ENCODE data around the gene NT5C. TPM values are rescaled to one million over a fixed set of nuclear protein-coding genes. Genes with fewer than 3 reads are reported as not detected.

Gene NT5C
- total and polyA plus RNA-seq, 4 donors, result 13.6 to 27.2 (median 24.5) TPM

DNA sequence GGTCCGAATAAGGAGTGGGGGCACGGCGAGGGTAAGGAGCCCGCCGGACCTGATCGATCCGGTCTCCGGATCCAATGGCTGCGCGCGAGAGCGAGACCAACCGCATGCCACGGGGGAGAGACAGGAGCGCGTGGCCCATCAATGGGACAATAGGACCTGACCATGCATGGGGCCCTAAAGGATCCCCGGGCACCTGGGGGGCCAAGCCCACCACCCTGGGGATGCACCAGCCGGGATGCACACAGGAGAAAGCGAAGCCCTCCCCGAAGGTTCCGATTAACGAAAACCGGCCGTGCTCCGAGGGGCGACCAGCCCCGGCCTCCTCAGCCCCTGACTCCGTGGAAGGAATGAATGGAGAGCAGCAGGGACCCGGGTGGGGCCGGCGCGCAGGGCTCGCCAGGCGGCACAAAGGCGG lies 22.2 kb upstream of the NT5C start:
- Histone ChIP-seq H3K36me3 (ENCODE audit: control insufficient read depth in 4 of 4, insufficient read depth in 3 of 4, low read depth in 1 of 4, low read length in 3 of 4) (no peaks in the 10 kb centered on the region), H3K9me3 (ENCODE audit: control insufficient read depth in 4 of 4, low read length in 3 of 4) (no peaks in the 10 kb centered on the region), H3K4me3 (ENCODE audit: low read depth in 1 of 3, low read length in 3 of 3) (peak overlapping the region; percentile 82 to 84 (median 83)), H3K4me1 (ENCODE audit: control insufficient read depth in 4 of 4, insufficient read depth in 4 of 4, low read length in 3 of 4) (peaks cover 0 to 16% (median 7%) of the 10 kb centered on the region in 4 donors), H3K27me3 (ENCODE audit: control insufficient read depth in 4 of 4, insufficient read depth in 4 of 4, low read length in 3 of 4) (no peaks in the 10 kb centered on the region), H3K9ac (ENCODE audit: low read depth in 1 of 2, low read length in 2 of 2) (peak overlapping the region in 1 of 2 donors; percentile 57), H3K27ac (ENCODE audit: low read depth in 1 of 2, low read length in 2 of 2) (peak overlapping the region in 1 of 2 donors; percentile 53)
- TF ChIP-seq EGR1 (IDR thresholded peaks at IDR 0.05; ENCODE audit: low read depth in 2 of 2) (no peak), TAF1 (conservative IDR thresholded peaks at IDR 0.05) (no peak), MAX (IDR thresholded peaks at IDR 0.05) (no peak), RAD21 (IDR thresholded peaks at IDR 0.05) (no peak), YY1 (IDR thresholded peaks at IDR 0.05) (no peak)
- DNase-seq (ENCODE audit: low spot score), result peak; percentile 50
- WGBS, result under 1% methylated on average over 35 of the region's 35 CpGs

GRCh38 chr17:75152922-75153779 lies 21.6 kb upstream of the NT5C start:
- H3K36me3 ChIP-seq (ENCODE audit: control insufficient read depth in 4 of 4, insufficient read depth in 3 of 4, low read depth in 1 of 4, low read length in 3 of 4), result no peaks in the 10 kb centered on the region
- H3K4me3 ChIP-seq (ENCODE audit: low read depth in 1 of 3, low read length in 3 of 3), result peak overlapping the region; percentile 82 to 84 (median 83)
- H3K4me1 ChIP-seq (ENCODE audit: control insufficient read depth in 4 of 4, insufficient read depth in 4 of 4, low read length in 3 of 4), result peaks cover 0 to 16% (median 7%) of the 10 kb centered on the region in 4 donors
- H3K27me3 ChIP-seq (ENCODE audit: control insufficient read depth in 4 of 4, insufficient read depth in 4 of 4, low read length in 3 of 4), result no peaks in the 10 kb centered on the region
- TF ChIP-seq, protein P1, sequence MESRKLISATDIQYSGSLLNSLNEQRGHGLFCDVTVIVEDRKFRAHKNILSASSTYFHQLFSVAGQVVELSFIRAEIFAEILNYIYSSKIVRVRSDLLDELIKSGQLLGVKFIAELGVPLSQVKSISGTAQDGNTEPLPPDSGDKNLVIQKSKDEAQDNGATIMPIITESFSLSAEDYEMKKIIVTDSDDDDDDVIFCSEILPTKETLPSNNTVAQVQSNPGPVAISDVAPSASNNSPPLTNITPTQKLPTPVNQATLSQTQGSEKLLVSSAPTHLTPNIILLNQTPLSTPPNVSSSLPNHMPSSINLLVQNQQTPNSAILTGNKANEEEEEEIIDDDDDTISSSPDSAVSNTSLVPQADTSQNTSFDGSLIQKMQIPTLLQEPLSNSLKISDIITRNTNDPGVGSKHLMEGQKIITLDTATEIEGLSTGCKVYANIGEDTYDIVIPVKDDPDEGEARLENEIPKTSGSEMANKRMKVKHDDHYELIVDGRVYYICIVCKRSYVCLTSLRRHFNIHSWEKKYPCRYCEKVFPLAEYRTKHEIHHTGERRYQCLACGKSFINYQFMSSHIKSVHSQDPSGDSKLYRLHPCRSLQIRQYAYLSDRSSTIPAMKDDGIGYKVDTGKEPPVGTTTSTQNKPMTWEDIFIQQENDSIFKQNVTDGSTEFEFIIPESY (IDR thresholded peaks at IDR 0.05), result no peak
- TF ChIP-seq YY1 (IDR thresholded peaks at IDR 0.05) (no peak), EGR1 (IDR thresholded peaks at IDR 0.05; ENCODE audit: low read depth in 2 of 2) (no peak)
- peak overlapping the region in 1 of 2 donors; percentile 57 for H3K9ac ChIP-seq (ENCODE audit: low read depth in 1 of 2, low read length in 2 of 2)
- no peaks in the 10 kb centered on the region for H3K9me3 ChIP-seq (ENCODE audit: control insufficient read depth in 4 of 4, low read length in 3 of 4)
- no peak overlapping the region for H3K27ac ChIP-seq (ENCODE audit: low read depth in 1 of 2, low read length in 2 of 2)
- 19% methylated on average over 28 of the region's 28 CpGs for WGBS
- peak; percentile 36 for DNase-seq (ENCODE audit: low spot score)

DNA sequence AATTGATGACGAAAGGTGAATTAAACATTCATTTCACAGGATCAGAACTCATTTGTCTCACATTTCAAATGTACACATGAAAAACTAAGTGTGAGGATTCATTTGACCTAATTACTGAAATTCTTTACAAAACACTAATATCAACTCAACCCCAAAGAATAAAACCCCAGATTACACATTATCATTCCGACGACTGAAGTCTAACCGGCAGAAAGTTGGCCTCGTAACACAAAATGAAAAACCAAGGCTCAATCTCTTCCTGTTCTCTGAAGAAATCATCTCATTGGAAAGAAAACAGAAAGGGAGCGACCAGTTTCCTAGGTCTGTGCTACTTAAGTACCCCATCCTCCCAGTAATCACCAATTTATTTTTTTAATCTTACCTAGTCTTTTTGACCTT lies 21.0 kb upstream of the NT5C start:
- WGBS, result 93% methylated on average over 6 of the region's 6 CpGs
- H3K4me1 ChIP-seq (ENCODE audit: control insufficient read depth in 4 of 4, insufficient read depth in 4 of 4, low read length in 3 of 4), result peaks cover 0 to 16% (median 8%) of the 10 kb centered on the region in 4 donors
- peaks cover 0 to 2% (median 0%) of the 10 kb centered on the region in 4 donors for H3K36me3 ChIP-seq (ENCODE audit: control insufficient read depth in 4 of 4, insufficient read depth in 3 of 4, low read depth in 1 of 4, low read length in 3 of 4)
- no peak overlapping the region for H3K4me3 ChIP-seq (ENCODE audit: low read depth in 1 of 3, low read length in 3 of 3)
- H3K27ac ChIP-seq (ENCODE audit: low read depth in 1 of 2, low read length in 2 of 2), result no peak overlapping the region
- no peak for DNase-seq (ENCODE audit: low spot score)
- H3K27me3 ChIP-seq (ENCODE audit: control insufficient read depth in 4 of 4, insufficient read depth in 4 of 4, low read length in 3 of 4), result no peaks in the 10 kb centered on the region
- TF ChIP-seq MAX (IDR thresholded peaks at IDR 0.05) (no peak), SP1 (IDR thresholded peaks at IDR 0.05) (no peak), ATF3 (IDR thresholded peaks at IDR 0.05) (no peak), NR2F2 (IDR thresholded peaks at IDR 0.05) (no peak), FOXA1 (IDR thresholded peaks at IDR 0.05) (no peak), GABPA (IDR thresholded peaks at IDR 0.05 in 1 of 2, conservative IDR thresholded peaks at IDR 0.05 in 1 of 2) (no peak), JUND (IDR thresholded peaks at IDR 0.05) (no peak), EGR1 (IDR thresholded peaks at IDR 0.05; ENCODE audit: low read depth in 2 of 2) (no peak)
- TF ChIP-seq, protein P2, sequence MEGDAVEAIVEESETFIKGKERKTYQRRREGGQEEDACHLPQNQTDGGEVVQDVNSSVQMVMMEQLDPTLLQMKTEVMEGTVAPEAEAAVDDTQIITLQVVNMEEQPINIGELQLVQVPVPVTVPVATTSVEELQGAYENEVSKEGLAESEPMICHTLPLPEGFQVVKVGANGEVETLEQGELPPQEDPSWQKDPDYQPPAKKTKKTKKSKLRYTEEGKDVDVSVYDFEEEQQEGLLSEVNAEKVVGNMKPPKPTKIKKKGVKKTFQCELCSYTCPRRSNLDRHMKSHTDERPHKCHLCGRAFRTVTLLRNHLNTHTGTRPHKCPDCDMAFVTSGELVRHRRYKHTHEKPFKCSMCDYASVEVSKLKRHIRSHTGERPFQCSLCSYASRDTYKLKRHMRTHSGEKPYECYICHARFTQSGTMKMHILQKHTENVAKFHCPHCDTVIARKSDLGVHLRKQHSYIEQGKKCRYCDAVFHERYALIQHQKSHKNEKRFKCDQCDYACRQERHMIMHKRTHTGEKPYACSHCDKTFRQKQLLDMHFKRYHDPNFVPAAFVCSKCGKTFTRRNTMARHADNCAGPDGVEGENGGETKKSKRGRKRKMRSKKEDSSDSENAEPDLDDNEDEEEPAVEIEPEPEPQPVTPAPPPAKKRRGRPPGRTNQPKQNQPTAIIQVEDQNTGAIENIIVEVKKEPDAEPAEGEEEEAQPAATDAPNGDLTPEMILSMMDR (IDR thresholded peaks at IDR 0.05; ENCODE audit: low read depth, low read length, missing input control), result no peak
- TF ChIP-seq, protein P1 (IDR thresholded peaks at IDR 0.05), result no peak
- H3K9ac ChIP-seq (ENCODE audit: low read depth in 1 of 2, low read length in 2 of 2), result no peak overlapping the region
- no peaks in the 10 kb centered on the region for H3K9me3 ChIP-seq (ENCODE audit: control insufficient read depth in 4 of 4, low read length in 3 of 4)

Measured in liver (tissue), 9 donors.